AG20443 (cell line): ENCODE measurements around the gene TGFB1I1.

Experiments used
- DNase-seq: peaks from one replicate; pipeline ENCODE4 v3.0.0; 2012; ENCODE audit warnings: low spot score, mixed read lengths

The TGFB1I1 gene

GRCh38 chr16:31452631-31453106 lies 19.3 kb upstream of the TGFB1I1 start:
- DNase-seq, result peak; percentile 73

- no peak for DNase-seq
Measured at GRCh38 chr16:31453255-31454204, 18.4 kb upstream of the TGFB1I1 start.

GRCh38 chr16:31455601-31456314 lies 16.2 kb upstream of the TGFB1I1 start:
- no peak for DNase-seq

GRCh38 chr16:31456988-31457360 lies 15.0 kb upstream of the TGFB1I1 start:
- DNase-seq, result no peak

GRCh38 chr16:31458073-31458843 lies 13.7 kb upstream of the TGFB1I1 start:
- DNase-seq, result no peak

- peak; percentile 91 for DNase-seq
Measured at GRCh38 chr16:31458844-31459686, 12.9 kb upstream of the TGFB1I1 start, which contains the start of gene ARMC5. ARMC5 (plus strand) TSS chr16:31459501; CDS start chr16:31459525, 24 bp downstream.

GRCh38 chr16:31459687-31460581 lies 12.0 kb upstream of the TGFB1I1 start:
- DNase-seq, result peak; percentile 97

GRCh38 chr16:31460582-31461002 lies 11.4 kb upstream of the TGFB1I1 start:
- DNase-seq, result no peak

- no peak for DNase-seq
Measured at GRCh38 chr16:31461201-31461920, 10.6 kb upstream of the TGFB1I1 start.

- DNase-seq, result no peak
Measured at GRCh38 chr16:31461921-31462804, 9.8 kb upstream of the TGFB1I1 start.

GRCh38 chr16:31464348-31464769 lies 7.6 kb upstream of the TGFB1I1 start:
- no peak for DNase-seq

GRCh38 chr16:31464781-31465260 lies 7.1 kb upstream of the TGFB1I1 start:
- DNase-seq, result no peak

- no peak for DNase-seq
Measured at GRCh38 chr16:31465788-31466370, 6.1 kb upstream of the TGFB1I1 start.

- DNase-seq, result no peak
Measured at GRCh38 chr16:31466381-31466841, 5.5 kb upstream of the TGFB1I1 start.

GRCh38 chr16:31467151-31467773 lies 4.7 kb upstream of the TGFB1I1 start:
- DNase-seq, result no peak

- DNase-seq, result no peak
Measured at GRCh38 chr16:31467858-31468257, 4.1 kb upstream of the TGFB1I1 start.

- no peak for DNase-seq
Measured at GRCh38 chr16:31470615-31471014, 1.3 kb upstream of the TGFB1I1 start.
